Parathyroid adenoma (tissue), 2 donors: ENCODE results near the gene GGT1.

Source experiments
- H2AFZ ChIP-seq: fragments of 300-600 bp; sonication (generic); one replicate; pipeline ENCODE4 v1.7.0; 2017; ENCODE audit warnings: antibody characterized with exemption, mild to moderate bottlenecking
- H3K27ac ChIP-seq: fragments of 300-600 bp; sonication (generic); one replicate; pipeline ENCODE4 v1.7.0; 2017
- H3K27me3 ChIP-seq: fragments of 300-600 bp; sonication (generic); one replicate; pipeline ENCODE4 v1.7.0; 2017; ENCODE audit warnings: low read length; ENCODE audit not compliant: control insufficient read depth, insufficient read depth
- H3K36me3 ChIP-seq: fragments of 300-600 bp; sonication (generic); one replicate; pipeline ENCODE4 v1.7.0; 2017; ENCODE audit warnings: low read length; ENCODE audit not compliant: control insufficient read depth, insufficient read depth
- H3K4me1 ChIP-seq: fragments of 300-600 bp; sonication (generic); one replicate; pipeline ENCODE4 v1.7.0; 2017; ENCODE audit warnings: control low read depth
- H3K4me2 ChIP-seq: fragments of 300-600 bp; sonication (generic); one replicate; pipeline ENCODE4 v1.7.0; 2017; ENCODE audit warnings: low read length
- H3K4me3 ChIP-seq: fragments of 300-600 bp; sonication (generic); one replicate; pipeline ENCODE4 v1.7.0; 2017; ENCODE audit warnings: low read depth, low read length
- H3K79me2 ChIP-seq: fragments of 300-600 bp; sonication (generic); one replicate; pipeline ENCODE4 v1.7.0; 2017; ENCODE audit warnings: control low read depth
- H3K9ac ChIP-seq: fragments of 300-600 bp; sonication (generic); one replicate; pipeline ENCODE4 v1.7.0; 2017; ENCODE audit warnings: mild to moderate bottlenecking
- H3K9me3 ChIP-seq: fragments of 300-600 bp; sonication (generic); one replicate; pipeline ENCODE4 v1.7.0; 2017; ENCODE audit warnings: low read length; ENCODE audit not compliant: control insufficient read depth
- TF ChIP-seq, protein P1 (sequence below): fragments of 300-600 bp; sonication (generic); IDR thresholded peaks from one replicate; pipeline ENCODE4 v1.7.0; 2017; ENCODE audit warnings: antibody characterized with exemption, mild to moderate bottlenecking
- donor health status: primary hyperparathyroidism.

GGT1 gene

DNA sequence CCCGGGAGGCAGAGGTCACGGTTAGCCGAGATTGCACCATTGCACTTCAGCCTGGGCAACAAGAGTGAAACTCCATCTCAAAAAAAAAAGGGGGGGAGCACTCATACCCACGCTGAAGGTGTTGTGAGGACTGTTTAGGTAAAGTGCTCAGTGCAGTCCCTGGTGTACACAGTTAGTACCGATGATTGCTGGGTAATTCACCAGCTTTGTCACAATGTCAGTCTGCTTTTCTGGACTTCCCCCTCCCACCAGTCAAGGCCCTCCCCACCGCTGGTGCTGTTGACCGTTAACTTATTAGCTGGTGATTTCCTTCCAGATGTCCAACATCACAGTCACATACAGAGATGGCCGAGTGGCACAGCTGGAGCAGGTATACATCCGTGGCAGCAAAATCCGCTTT is 35.3 kb upstream of the GGT1 start:
- Histone ChIP-seq H3K36me3 (no peaks in the 10 kb centered on the region), H2AFZ (no peak overlapping the region), H3K9me3 (no peaks in the 10 kb centered on the region), H3K4me1 (no peaks in the 10 kb centered on the region), H3K79me2 (peaks cover 3% of the 10 kb centered on the region), H3K27me3 (no peaks in the 10 kb centered on the region), H3K4me3 (no peak overlapping the region), H3K9ac (no peak overlapping the region), H3K27ac (no peak overlapping the region), H3K4me2 (no peak overlapping the region)
- TF ChIP-seq, protein P1, sequence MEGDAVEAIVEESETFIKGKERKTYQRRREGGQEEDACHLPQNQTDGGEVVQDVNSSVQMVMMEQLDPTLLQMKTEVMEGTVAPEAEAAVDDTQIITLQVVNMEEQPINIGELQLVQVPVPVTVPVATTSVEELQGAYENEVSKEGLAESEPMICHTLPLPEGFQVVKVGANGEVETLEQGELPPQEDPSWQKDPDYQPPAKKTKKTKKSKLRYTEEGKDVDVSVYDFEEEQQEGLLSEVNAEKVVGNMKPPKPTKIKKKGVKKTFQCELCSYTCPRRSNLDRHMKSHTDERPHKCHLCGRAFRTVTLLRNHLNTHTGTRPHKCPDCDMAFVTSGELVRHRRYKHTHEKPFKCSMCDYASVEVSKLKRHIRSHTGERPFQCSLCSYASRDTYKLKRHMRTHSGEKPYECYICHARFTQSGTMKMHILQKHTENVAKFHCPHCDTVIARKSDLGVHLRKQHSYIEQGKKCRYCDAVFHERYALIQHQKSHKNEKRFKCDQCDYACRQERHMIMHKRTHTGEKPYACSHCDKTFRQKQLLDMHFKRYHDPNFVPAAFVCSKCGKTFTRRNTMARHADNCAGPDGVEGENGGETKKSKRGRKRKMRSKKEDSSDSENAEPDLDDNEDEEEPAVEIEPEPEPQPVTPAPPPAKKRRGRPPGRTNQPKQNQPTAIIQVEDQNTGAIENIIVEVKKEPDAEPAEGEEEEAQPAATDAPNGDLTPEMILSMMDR, result no peak

DNA sequence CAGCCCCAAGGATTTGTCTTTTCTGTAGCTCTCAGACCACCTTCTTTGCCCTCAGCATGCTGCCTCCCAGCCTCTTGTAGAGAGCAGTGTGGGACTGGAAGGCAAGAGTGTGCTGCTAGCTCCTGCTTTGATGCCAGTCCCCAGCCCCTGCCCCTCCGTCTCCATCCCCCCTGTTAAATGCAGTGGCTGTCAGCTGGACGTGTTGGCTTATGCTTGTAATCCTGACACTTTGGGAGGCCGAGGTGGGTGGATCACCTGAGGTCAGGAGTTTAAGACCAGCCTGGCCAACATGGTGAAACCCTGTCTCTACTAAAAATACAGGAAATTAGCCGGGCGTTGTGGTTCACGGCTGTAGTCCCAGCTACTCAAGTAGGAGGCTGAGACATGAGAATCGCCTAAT is 31.7 kb upstream of the GGT1 start:
- Histone ChIP-seq H3K4me3 (no peak overlapping the region), H2AFZ (no peak overlapping the region), H3K27me3 (no peaks in the 10 kb centered on the region), H3K36me3 (no peaks in the 10 kb centered on the region), H3K4me1 (no peaks in the 10 kb centered on the region), H3K9me3 (no peaks in the 10 kb centered on the region), H3K4me2 (no peak overlapping the region), H3K9ac (no peak overlapping the region), H3K79me2 (no peaks in the 10 kb centered on the region), H3K27ac (no peak overlapping the region)
- TF ChIP-seq, protein P1, result no peak

DNA sequence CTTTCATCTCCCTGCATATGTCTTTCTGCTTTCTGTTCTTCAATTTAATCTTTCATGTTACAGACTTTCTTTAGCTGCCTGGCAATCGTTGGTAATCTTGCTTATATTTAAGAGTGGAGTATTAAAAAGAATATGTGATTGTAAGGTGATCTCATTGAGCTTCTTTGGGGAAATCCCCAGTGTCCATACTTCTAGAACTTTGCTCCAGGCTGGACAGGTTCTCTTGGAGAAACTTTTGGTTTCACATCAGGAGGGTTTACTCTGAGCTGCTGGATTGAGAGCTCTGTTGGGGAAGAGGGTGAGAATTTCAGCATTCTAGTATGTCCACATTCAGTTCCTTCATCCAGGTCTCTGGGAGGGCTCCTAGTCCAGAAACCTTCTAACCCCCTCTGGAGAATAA is 26.2 kb upstream of the GGT1 start:
- TF ChIP-seq, protein P1, result no peak
- Histone ChIP-seq H3K27me3 (no peaks in the 10 kb centered on the region), H3K36me3 (no peaks in the 10 kb centered on the region), H3K4me2 (no peak overlapping the region), H3K4me3 (no peak overlapping the region), H3K79me2 (no peaks in the 10 kb centered on the region), H3K9ac (no peak overlapping the region), H3K4me1 (no peaks in the 10 kb centered on the region), H3K27ac (no peak overlapping the region), H2AFZ (no peak overlapping the region), H3K9me3 (no peaks in the 10 kb centered on the region)

DNA sequence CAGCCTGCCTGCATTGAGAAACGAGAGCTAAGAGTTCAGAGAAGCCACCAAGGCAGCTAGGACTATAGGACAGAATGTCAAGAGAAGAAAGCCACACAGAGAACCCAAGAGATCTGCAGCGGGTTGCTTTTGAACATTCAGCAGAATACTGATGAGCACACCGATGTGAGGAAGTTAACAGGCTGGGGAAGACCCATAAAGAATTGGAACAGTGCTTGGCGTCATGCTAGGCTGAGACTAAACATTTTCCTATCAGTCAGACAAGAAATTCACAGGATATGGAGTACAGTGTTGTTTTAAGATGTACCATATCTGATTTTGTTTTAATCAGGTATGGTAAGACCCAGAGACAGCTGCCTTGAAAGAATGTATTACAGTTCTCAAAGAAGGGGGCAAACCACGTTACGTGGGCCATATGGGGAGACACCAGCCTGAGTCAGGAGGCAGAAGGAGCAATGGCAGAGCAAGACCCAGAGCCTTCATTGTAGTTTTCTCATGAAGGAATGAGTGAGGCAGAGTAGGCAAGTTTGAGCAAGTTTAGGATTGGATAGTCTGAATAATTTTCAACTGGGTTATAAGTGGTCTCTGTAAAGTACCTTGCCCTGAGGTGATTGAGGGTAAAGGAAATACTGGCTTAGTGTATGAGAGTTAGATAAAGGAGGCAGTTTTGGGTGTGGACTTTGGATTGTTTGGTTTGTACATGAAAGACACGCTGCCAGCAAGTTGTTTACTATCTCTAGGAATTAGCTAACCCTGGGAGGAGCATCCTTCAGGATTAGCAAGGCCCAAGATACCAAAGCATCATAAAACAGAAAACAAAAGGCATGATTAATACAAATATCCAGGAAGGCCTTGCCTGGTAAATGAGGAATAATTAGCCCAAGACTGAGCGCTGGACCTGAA is 24.4 kb upstream of the GGT1 start:
- Histone ChIP-seq H3K79me2 (no peaks in the 10 kb centered on the region), H3K4me1 (no peaks in the 10 kb centered on the region), H3K4me3 (no peak overlapping the region), H2AFZ (no peak overlapping the region), H3K9ac (no peak overlapping the region), H3K9me3 (no peaks in the 10 kb centered on the region), H3K36me3 (no peaks in the 10 kb centered on the region), H3K4me2 (no peak overlapping the region), H3K27me3 (no peaks in the 10 kb centered on the region), H3K27ac (no peak overlapping the region)
- TF ChIP-seq, protein P1, result no peak

DNA sequence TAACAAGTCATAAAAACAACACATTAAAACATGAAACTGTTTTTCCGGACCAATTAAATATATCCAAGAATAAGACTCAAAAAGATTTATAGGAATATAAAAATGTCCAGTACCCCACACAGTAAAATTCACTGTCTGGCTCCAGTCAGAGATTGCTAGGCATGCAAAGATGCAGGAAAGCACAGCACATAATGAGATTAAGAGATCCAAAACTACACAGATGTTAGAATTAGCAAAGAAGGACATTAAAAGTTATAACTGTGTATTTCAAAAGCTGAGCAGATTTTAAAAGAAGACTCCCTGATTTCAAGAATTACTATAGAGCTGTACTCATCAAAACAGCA is 23.8 kb upstream of the GGT1 start:
- no peak overlapping the region for H3K4me3 ChIP-seq
- H3K27ac ChIP-seq, result no peak overlapping the region
- H3K9me3 ChIP-seq, result no peaks in the 10 kb centered on the region
- H3K36me3 ChIP-seq, result no peaks in the 10 kb centered on the region
- TF ChIP-seq, protein P1, result no peak
- H3K79me2 ChIP-seq, result no peaks in the 10 kb centered on the region
- H3K27me3 ChIP-seq, result no peaks in the 10 kb centered on the region
- H3K4me2 ChIP-seq, result no peak overlapping the region
- H3K4me1 ChIP-seq, result no peaks in the 10 kb centered on the region
- H2AFZ ChIP-seq, result no peak overlapping the region
- H3K9ac ChIP-seq, result no peak overlapping the region
